CD4-positive, alpha-beta T cell treated with Interleukin-4 for 1 hour (primary cell): Measurements from ENCODE around the gene CLPTM1L.
A peak's percentile ranks its signal among the peaks of the same experiment; 100 is the strongest.
"Not testable (repeated sequence)": the region's sequence is repeated elsewhere in the genome, so short reads cannot be mapped to it uniquely, and the experiment has no call there.

ENCODE experiments used
- DNase-seq, 2 donors: peaks; one replicate each; pipeline ENCODE4 v3.0.0-alpha.2; 2020 to 2022

The CLPTM1L gene

GRCh38 chr5:1338506-1339070 is 6.3 kb downstream of the CLPTM1L start:
- no peak for DNase-seq

DNA sequence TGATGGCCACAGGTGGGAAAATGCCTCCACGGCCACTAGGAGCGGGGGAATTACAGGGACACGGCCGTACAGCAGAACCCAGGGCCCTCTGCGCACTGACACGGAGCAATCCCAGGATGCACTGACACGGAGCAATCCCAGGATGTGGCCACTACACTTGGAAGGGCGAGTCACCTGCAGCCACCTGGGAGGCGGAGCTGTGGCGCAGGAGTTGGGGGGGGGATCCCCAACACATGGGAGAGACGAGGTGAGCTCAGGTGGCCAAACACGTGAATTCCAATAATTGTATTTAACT is 6.8 kb downstream of the CLPTM1L start:
- no peak for DNase-seq

- DNase-seq = no peak
Measured at GRCh38 chr5:1337489-1338195, 7.3 kb downstream of the CLPTM1L start.

- no peak for DNase-seq
Measured at GRCh38 chr5:1336749-1337488, 8.0 kb downstream of the CLPTM1L start.

DNA sequence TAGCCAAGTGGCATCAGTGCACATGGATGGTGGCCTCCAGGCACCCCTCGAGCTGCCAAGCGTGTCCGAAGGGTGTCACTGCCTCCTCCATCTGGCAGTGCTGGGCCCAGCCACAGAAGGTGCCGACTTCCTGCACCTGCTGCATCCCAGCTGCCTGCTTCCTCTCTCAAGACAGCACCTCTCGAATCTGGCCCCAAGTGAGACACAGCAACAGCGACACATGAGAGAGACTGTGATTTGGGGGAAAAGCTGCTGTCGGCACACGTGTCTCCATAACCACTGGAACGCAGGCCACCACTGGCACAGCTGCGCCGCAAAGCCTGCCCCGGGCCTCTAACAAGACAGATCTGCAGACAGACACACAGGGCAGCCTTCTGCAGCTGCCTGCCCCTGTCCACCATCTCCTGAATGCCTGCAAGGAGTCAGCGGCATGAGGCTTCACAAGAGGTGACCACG is 8.8 kb downstream of the CLPTM1L start:
- no peak for DNase-seq

- no peak for DNase-seq
Measured at GRCh38 chr5:1335540-1336095, 9.3 kb downstream of the CLPTM1L start.

DNA sequence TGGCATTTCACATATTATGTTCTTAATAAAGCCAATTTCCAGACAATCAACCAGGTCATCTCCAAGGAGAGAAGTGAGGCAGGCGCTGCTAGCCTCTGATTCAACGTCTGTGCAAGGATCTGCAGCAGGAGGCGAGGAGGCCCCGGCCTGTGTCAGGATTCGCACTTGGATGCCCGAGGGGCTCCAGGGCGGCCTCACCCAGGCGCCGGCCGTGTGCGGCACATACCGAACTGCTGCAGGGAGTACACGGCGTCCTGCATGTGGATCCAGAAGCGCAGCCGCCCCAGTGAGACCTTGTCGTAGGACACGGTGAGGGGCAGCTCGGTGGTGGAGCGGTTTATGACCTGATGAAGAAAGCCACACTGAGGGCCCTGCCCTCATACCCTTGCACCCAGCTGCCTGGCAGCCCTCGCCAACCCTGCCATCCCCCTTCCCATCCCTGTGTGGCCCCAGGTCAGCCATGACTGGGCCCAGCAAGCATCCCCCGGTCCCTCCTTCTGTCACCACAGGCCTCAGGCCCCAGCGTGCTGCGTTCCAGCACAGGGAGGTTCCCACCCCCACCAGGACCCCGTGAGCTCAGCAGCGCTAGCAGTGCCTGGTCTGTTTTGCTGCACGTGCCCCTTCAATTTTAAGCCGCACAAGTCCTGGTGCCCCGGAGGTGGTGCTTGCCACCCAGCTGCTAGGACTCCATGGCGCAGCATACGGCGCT is 9.9 kb downstream of the CLPTM1L start:
- no peak for DNase-seq

GRCh38 chr5:1333986-1334385 is 10.9 kb downstream of the CLPTM1L start:
- DNase-seq = no peak

DNA sequence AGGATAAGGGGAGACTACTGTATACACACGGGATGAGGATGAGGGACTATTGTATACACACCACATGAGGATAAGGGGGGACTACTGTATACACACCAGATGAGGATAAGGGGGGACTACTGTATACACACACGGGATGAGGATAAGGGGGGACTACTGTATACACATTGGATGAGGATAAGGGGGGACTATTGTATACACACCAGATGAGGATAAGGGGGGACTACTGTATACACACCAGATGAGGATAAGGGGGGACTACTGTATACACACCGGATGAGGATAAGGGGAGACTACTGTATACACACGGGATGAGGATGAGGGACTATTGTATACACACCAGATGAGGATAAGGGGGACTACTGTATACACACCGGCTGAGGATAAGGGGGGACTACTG is 11.6 kb downstream of the CLPTM1L start:
- not testable (repeated sequence) for DNase-seq

- DNase-seq = no peak
Measured at GRCh38 chr5:1332461-1333001, 12.4 kb downstream of the CLPTM1L start.

GRCh38 chr5:1331861-1332405 is 13.0 kb downstream of the CLPTM1L start:
- DNase-seq = no peak

- no peak for DNase-seq
Measured at GRCh38 chr5:1330847-1331831, 13.8 kb downstream of the CLPTM1L start.

- DNase-seq = no peak
Measured at GRCh38 chr5:1330146-1330846, 14.6 kb downstream of the CLPTM1L start.

DNA sequence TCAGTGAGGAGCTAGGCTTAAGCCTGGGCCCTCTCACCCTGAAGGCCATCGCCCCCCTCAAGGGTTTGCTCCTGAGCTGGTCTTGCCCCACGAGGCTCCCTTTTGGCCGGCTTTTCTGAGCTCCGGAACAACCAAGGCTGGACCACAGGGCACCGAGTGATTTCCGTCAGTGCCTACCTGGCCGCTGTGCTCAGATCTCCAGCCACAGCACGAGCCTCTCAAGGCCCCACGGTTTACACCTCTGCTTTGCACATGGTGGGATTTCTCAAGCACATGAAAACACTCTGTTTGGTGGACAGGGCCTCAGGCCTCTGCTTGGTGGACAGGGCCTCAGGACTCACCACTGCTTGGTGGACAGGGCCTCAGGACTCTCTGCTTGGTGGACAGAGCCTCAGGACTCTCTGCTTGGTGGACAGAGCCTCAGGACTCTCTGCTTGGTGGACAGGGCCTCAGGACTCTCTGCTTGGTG is 15.8 kb downstream of the CLPTM1L start:
- DNase-seq = no peak

GRCh38 chr5:1328237-1329110 is 16.4 kb downstream of the CLPTM1L start:
- DNase-seq = not testable (repeated sequence)

GRCh38 chr5:1326901-1327756 is 17.8 kb downstream of the CLPTM1L start:
- not testable (repeated sequence) for DNase-seq

GRCh38 chr5:1326532-1326875 is 18.4 kb downstream of the CLPTM1L start:
- peak in 1 of 2 donors; percentile 3 for DNase-seq

DNA sequence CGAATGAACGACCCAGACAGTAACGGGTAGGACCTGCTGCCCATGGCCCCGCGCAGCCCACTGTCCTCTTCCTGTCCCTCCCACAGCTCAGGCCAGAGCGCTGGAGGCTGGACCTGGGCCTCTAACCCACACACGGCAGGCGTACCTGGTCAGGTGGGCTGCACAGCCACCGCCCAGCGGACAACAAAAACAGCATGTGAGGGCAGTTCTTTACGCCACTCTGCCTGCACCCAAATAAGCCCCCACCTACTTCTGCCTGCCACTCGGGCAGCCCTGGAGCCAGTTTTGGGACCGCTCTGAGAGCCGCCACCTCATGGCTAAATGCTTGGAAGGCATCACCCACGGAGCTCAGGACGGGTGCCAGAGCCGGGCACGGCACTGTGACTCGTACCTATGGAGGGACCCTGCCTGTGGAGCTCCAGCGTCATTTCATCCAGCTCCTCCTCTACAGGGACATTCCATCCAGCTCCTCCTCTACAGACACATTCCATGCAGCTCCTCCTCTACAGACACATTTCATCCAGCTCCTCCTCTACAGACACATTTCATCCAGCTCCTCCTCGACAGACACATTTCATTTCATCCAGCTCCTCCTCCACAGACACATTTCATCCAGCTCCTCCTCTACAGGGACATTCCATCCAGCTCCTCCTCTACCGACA is 18.9 kb downstream of the CLPTM1L start:
- peak in 1 of 2 donors; percentile 7 for DNase-seq
